GM12878 (cell line): Measurements from ENCODE around the gene RETREG3. TPM values are rescaled to one million over a fixed set of nuclear protein-coding genes. Genes with fewer than 3 reads are reported as not detected.

ENCODE experiments used
- BCL11A ChIP-seq: IDR thresholded peaks from 2 replicates; pipeline ENCODE4 v1.6.1; 2011; ENCODE audit warnings: low read depth, low read length
- CBX3 ChIP-seq: fragments of 200-600 bp; sonication (generic); IDR thresholded peaks from 2 replicates; pipeline ENCODE4 v1.6.1; 2016; ENCODE audit warnings: low read depth, borderline replicate concordance
- CEBPB ChIP-seq, 2 experiments: fragments of 150-350 bp in 1 of 2; IDR thresholded peaks; 2 replicates each; pipeline ENCODE4 v1.6.1; 2012 to 2014; ENCODE audit warnings: low read depth in 2 of 2, low read length in 2 of 2, borderline replicate concordance in 1 of 2, inconsistent platforms in 1 of 2
- CREM ChIP-seq: IDR thresholded peaks from 2 replicates; pipeline ENCODE4 v1.6.1; 2014; ENCODE audit warnings: antibody characterized with exemption, low read depth
- HDAC6 ChIP-seq: fragments of 200-600 bp; sonication (generic); IDR thresholded peaks from one replicate; pipeline ENCODE4 v1.8.0; 2017; ENCODE audit warnings: antibody characterized with exemption; ENCODE audit not compliant: unreplicated experiment
- JUND ChIP-seq: IDR thresholded peaks from 2 replicates; pipeline ENCODE4 v1.6.1; 2012; ENCODE audit warnings: low read depth, mild to moderate bottlenecking, low read length, improper control_type of control experiment, moderate library complexity
- MEF2B ChIP-seq: fragments of 450-650 bp; IDR thresholded peaks from 2 replicates; pipeline ENCODE4 v1.6.1; 2018; ENCODE audit warnings: mild to moderate bottlenecking, moderate library complexity; ENCODE audit not compliant: partially characterized antibody, poor library complexity, severe bottlenecking
- NFIC ChIP-seq: IDR thresholded peaks from 2 replicates; pipeline ENCODE4 v1.6.1; 2012; ENCODE audit warnings: low read depth, mild to moderate bottlenecking, inconsistent platforms, low read length, moderate library complexity
- NR2C1 ChIP-seq: fragments of 450-650 bp; IDR thresholded peaks from 2 replicates; pipeline ENCODE4 v1.6.1; 2017; ENCODE audit warnings: antibody characterized with exemption, mild to moderate bottlenecking, moderate library complexity
- PAX8 ChIP-seq: fragments of 450-650 bp; IDR thresholded peaks from 2 replicates; pipeline ENCODE4 v1.6.1; 2017; ENCODE audit warnings: mild to moderate bottlenecking, moderate library complexity
- POLR2A ChIP-seq: IDR thresholded peaks from 2 replicates; pipeline ENCODE4 v1.6.1; 2011; ENCODE audit warnings: low read depth, mild to moderate bottlenecking, low read length
- POLR2AphosphoS5 ChIP-seq: IDR thresholded peaks from 2 replicates; pipeline ENCODE4 v1.6.1; 2011; ENCODE audit warnings: mild to moderate bottlenecking, low read length, inconsistent platforms
- RAD51 ChIP-seq: fragments of 450-650 bp; IDR thresholded peaks from 2 replicates; pipeline ENCODE4 v1.6.1; 2016; ENCODE audit warnings: moderate library complexity, mild to moderate bottlenecking, inconsistent platforms
- RFX5 ChIP-seq: IDR thresholded peaks from 2 replicates; pipeline ENCODE4 v1.6.1; 2011; ENCODE audit warnings: low read depth, low read length, improper control_type of control experiment
- SIX5 ChIP-seq: IDR thresholded peaks from 2 replicates; pipeline ENCODE4 v1.6.1; 2011; ENCODE audit warnings: mild to moderate bottlenecking, low read depth, low read length, moderate library complexity; ENCODE audit not compliant: severe bottlenecking
- STAT3 ChIP-seq: IDR thresholded peaks from 2 replicates; pipeline ENCODE4 v1.6.1; 2011; ENCODE audit warnings: low read depth, low read length, improper control_type of control experiment
- TCF3 ChIP-seq: IDR thresholded peaks from 2 replicates; pipeline ENCODE4 v1.6.1; 2012; ENCODE audit warnings: low read depth, mild to moderate bottlenecking, low read length, borderline replicate concordance; ENCODE audit not compliant: insufficient read depth
- polyA plus RNA-seq, 11 experiments: library from polyadenylated mRNA; depleted of rRNA in 4 of 11; unstranded in 6 of 11; stranded (reverse) in 5 of 11; fragments of >200 nt; fragmentation: Nextera tagmentation in 4 of 11; fragmentation: Illumina TruSeq in 1 of 11; extraction: Ambion mirVana in 4 of 11; extraction: Trizol in 1 of 11; gene quantifications; 1 replicate in 1 of 11; 2 replicates in 10 of 11; pipeline versions ENCODE4 v1.2.1 to v1.2.3, GENCODE V29; 2011 to 2016; ENCODE audit warnings: inconsistent platforms in 2 of 11, missing spikeins in 2 of 11, low read depth in 1 of 11
- total RNA-seq, 4 experiments: library from RNA; depleted of rRNA in 3 of 4; stranded (reverse); fragments of >200 nt in 3 of 4; fragmentation: Illumina TruSeq in 1 of 4; extraction: Trizol in 1 of 4; gene quantifications; 2 replicates each; pipeline versions ENCODE4 v1.2.1 to v1.2.3, GENCODE V29; 2013 to 2021
- TF ChIP-seq, protein P1 (sequence below): fragments of 150-350 bp; IDR thresholded peaks from 2 replicates; pipeline ENCODE4 v1.6.1; 2016; ENCODE audit warnings: low read depth, low read length
- TF ChIP-seq, protein P2 (sequence below): fragments of 450-650 bp; IDR thresholded peaks from 2 replicates; pipeline ENCODE4 v1.6.1; 2017; ENCODE audit warnings: mild to moderate bottlenecking, moderate library complexity
- TF ChIP-seq, protein P3 (sequence below): fragments of 450-650 bp; IDR thresholded peaks from 2 replicates; pipeline ENCODE4 v1.6.1; 2018; ENCODE audit warnings: borderline replicate concordance, mild to moderate bottlenecking; ENCODE audit not compliant: partially characterized antibody

Gene RETREG3
- total and polyA plus RNA-seq, 10 of the 15 experiments (the other 5 are each of a cell fraction or from before 2014, with no cell fraction given) = 7.0 to 50.6 (median 27.3) TPM

- TF ChIP-seq, protein P1, sequence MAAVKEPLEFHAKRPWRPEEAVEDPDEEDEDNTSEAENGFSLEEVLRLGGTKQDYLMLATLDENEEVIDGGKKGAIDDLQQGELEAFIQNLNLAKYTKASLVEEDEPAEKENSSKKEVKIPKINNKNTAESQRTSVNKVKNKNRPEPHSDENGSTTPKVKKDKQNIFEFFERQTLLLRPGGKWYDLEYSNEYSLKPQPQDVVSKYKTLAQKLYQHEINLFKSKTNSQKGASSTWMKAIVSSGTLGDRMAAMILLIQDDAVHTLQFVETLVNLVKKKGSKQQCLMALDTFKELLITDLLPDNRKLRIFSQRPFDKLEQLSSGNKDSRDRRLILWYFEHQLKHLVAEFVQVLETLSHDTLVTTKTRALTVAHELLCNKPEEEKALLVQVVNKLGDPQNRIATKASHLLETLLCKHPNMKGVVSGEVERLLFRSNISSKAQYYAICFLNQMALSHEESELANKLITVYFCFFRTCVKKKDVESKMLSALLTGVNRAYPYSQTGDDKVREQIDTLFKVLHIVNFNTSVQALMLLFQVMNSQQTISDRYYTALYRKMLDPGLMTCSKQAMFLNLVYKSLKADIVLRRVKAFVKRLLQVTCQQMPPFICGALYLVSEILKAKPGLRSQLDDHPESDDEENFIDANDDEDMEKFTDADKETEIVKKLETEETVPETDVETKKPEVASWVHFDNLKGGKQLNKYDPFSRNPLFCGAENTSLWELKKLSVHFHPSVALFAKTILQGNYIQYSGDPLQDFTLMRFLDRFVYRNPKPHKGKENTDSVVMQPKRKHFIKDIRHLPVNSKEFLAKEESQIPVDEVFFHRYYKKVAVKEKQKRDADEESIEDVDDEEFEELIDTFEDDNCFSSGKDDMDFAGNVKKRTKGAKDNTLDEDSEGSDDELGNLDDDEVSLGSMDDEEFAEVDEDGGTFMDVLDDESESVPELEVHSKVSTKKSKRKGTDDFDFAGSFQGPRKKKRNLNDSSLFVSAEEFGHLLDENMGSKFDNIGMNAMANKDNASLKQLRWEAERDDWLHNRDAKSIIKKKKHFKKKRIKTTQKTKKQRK = no peak
- TF ChIP-seq MEF2B (peak; percentile 59), PAX8 (no peak), RFX5 (no peak; the same call in 1 of the 2 replicates), NR2C1 (no peak), JUND (no peak), CBX3 (no peak), POLR2A (peak; percentile 91), BCL11A (no peak), STAT3 (no peak), TCF3 (0 out of 2 replicates have a peak, but pooled peaks have one; percentile 20), CREM (no peak; the same call in 1 of the 2 replicates), NFIC (no peak), CEBPB (IDR thresholded peaks at IDR 0.05; ENCODE audit: borderline replicate concordance in 1 of 2, low read depth in 2 of 2, low read length in 2 of 2) (no peak), POLR2AphosphoS5 (peak; percentile 89), HDAC6 (no peak), RAD51 (no peak), SIX5 (peak; percentile 18)
- TF ChIP-seq, protein P2, sequence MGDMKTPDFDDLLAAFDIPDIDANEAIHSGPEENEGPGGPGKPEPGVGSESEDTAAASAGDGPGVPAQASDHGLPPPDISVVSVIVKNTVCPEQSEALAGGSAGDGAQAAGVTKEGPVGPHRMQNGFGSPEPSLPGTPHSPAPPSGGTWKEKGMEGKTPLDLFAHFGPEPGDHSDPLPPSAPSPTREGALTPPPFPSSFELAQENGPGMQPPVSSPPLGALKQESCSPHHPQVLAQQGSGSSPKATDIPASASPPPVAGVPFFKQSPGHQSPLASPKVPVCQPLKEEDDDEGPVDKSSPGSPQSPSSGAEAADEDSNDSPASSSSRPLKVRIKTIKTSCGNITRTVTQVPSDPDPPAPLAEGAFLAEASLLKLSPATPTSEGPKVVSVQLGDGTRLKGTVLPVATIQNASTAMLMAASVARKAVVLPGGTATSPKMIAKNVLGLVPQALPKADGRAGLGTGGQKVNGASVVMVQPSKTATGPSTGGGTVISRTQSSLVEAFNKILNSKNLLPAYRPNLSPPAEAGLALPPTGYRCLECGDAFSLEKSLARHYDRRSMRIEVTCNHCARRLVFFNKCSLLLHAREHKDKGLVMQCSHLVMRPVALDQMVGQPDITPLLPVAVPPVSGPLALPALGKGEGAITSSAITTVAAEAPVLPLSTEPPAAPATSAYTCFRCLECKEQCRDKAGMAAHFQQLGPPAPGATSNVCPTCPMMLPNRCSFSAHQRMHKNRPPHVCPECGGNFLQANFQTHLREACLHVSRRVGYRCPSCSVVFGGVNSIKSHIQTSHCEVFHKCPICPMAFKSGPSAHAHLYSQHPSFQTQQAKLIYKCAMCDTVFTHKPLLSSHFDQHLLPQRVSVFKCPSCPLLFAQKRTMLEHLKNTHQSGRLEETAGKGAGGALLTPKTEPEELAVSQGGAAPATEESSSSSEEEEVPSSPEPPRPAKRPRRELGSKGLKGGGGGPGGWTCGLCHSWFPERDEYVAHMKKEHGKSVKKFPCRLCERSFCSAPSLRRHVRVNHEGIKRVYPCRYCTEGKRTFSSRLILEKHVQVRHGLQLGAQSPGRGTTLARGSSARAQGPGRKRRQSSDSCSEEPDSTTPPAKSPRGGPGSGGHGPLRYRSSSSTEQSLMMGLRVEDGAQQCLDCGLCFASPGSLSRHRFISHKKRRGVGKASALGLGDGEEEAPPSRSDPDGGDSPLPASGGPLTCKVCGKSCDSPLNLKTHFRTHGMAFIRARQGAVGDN = peak; percentile 30; the same call in 1 of the 2 replicates
- TF ChIP-seq, protein P3, sequence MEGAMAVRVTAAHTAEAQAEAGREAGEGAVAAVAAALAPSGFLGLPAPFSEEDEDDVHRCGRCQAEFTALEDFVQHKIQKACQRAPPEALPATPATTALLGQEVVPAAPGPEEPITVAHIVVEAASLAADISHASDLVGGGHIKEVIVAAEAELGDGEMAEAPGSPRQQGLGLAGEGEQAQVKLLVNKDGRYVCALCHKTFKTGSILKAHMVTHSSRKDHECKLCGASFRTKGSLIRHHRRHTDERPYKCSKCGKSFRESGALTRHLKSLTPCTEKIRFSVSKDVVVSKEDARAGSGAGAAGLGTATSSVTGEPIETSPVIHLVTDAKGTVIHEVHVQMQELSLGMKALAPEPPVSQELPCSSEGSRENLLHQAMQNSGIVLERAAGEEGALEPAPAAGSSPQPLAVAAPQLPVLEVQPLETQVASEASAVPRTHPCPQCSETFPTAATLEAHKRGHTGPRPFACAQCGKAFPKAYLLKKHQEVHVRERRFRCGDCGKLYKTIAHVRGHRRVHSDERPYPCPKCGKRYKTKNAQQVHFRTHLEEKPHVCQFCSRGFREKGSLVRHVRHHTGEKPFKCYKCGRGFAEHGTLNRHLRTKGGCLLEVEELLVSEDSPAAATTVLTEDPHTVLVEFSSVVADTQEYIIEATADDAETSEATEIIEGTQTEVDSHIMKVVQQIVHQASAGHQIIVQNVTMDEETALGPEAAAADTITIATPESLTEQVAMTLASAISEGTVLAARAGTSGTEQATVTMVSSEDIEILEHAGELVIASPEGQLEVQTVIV = no peak
These were observed at the start of gene RETREG3, which contains the start of gene TUBG1 (continued) for GRCh38 chr17:42609182-42609813.
